IPS-18a (cell line): ENCODE results near the gene RASA4B.
"Not testable (repeated sequence)": the region's sequence is repeated elsewhere in the genome, so short reads cannot be mapped to it uniquely, and the experiment has no call there.

ENCODE experiments used
- H3K27ac ChIP-seq: one replicate; pipeline ENCODE4 v1.5.1; 2013; ENCODE audit warnings: low read length
- H3K27me3 ChIP-seq: one replicate; pipeline ENCODE4 v1.6.1; 2013; ENCODE audit warnings: mild to moderate bottlenecking, low read length; ENCODE audit not compliant: control insufficient read depth, insufficient read depth
- H3K36me3 ChIP-seq: one replicate; pipeline ENCODE4 v1.6.1; 2013; ENCODE audit warnings: low read depth, low read length; ENCODE audit not compliant: control insufficient read depth
- H3K4me1 ChIP-seq: one replicate; pipeline ENCODE4 v1.6.1; 2013; ENCODE audit warnings: low read depth, low read length; ENCODE audit not compliant: control insufficient read depth
- H3K4me3 ChIP-seq: one replicate; pipeline ENCODE4 v1.5.1; 2013; ENCODE audit warnings: low read length
- H3K9ac ChIP-seq: one replicate; pipeline ENCODE4 v1.6.1; 2013; ENCODE audit warnings: mild to moderate bottlenecking, low read length, moderate library complexity
- H3K9me3 ChIP-seq: one replicate; pipeline ENCODE4 v1.6.1; 2013; ENCODE audit warnings: low read depth, low read length; ENCODE audit not compliant: control insufficient read depth

Gene RASA4B

DNA sequence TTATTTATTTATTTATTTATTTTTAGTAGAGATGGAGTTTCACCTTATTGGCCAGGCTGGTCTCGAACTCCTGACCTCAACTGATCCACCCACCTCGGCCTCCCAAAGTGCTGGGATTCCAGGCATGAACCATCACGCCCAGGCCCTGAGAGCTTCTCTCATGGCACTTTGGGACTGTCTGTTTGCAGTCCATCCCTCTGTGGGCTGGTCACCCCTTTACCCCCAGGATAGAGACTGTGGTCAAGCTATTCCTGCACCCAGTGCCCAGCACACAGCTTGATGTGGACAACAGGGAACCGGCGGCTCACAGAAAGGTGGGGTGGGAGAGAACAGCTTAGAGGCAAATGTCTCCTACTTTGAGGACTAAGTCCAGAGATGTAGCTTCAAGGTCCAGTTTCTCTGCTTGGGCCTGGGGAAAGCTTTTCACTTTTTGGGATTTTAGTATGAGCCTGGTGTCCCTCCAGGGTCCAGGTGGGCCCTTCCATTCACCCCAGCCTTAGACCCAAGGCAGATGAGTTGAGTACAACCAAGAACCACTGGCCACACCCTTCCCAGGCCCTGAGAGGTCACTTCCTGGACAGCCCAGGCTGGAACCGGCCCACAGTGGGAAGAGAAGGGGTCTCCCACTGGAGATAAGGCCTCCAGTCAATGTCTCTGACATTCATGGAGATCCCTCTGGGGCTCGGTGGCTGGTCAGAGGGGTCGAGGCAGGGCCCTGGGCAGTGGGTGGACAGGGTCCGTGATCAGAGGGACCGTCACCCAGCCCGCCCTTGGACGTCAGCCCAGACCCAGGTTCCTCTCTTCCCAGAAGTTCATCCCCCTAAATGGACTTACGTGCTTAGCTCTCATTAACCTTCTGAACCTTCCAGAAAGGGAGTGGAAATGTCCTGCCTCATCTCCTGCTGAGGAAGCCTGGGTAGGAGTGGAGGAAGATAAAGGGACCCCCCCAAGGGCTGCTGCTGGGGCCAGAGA, 10.5 kb upstream of the RASA4B start:
- H3K9me3 ChIP-seq, H3K36me3 ChIP-seq, H3K4me3 ChIP-seq, H3K27ac ChIP-seq, H3K4me1 ChIP-seq, H3K27me3 ChIP-seq, H3K9ac ChIP-seq: not testable (repeated sequence)

DNA sequence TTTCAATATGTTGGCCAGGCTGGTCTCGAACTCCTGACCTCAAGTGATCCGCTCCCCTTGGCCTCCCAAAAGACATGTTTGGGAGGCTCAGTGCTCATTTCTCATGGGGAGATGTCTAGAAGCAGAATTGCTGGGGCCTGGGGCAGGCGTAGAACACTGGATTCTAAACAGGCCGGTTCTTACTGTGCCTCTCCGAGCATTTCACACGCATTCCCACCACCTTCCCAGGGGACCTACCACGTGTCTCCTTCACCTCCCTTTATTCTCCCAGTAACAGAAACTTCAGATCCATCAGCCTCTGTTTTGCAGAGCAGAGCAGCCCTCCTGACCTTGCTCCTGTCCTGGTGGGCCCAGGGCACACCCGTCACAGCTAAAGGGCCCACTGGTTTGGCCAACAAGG, 9.6 kb upstream of the RASA4B start:
- H3K9me3 ChIP-seq, H3K4me1 ChIP-seq, H3K27ac ChIP-seq, H3K36me3 ChIP-seq, H3K9ac ChIP-seq, H3K4me3 ChIP-seq, H3K27me3 ChIP-seq: not testable (repeated sequence)

DNA sequence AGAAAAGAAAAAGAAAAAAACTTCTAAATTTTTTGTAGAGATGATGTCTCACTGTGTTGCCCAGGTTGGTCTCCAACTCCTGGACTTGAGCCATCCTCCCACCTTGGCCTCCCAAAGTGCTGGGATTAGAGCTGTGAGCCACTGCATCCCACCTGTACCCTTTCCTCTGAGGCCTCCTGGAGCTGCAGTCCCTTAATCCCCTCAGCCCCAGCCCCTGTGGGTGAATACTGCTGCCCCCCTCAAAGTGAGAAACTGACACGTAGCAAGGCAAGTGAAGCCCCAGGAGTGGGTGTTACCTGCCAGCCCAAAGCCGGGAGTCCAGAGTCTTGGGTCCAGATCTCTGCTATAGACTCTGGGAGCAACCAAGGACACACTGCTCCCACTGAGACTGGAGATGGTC, 7.2 kb upstream of the RASA4B start:
- H3K4me3 ChIP-seq, H3K27ac ChIP-seq, H3K27me3 ChIP-seq, H3K36me3 ChIP-seq, H3K4me1 ChIP-seq, H3K9me3 ChIP-seq, H3K9ac ChIP-seq: not testable (repeated sequence)

DNA sequence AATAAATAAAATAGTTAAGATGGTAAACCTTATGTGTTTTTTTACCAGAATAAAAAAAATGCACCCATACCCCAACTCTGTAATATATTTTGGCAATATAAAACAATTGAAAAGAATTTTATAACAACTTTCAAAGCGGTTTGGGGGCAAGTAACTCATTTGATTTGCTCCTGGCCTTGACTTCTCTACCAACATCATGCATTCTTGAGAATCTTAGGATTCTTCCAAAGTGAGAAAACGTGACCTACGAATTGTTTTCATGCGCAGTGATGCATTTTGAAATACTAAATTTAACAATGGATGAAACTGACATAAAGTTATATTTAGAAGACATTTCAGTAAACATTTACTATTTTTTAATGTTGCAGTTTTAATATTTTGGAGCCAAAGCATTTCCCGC, 3.2 kb upstream of the RASA4B start:
- H3K27ac ChIP-seq, H3K4me1 ChIP-seq, H3K27me3 ChIP-seq, H3K36me3 ChIP-seq, H3K9ac ChIP-seq, H3K9me3 ChIP-seq, H3K4me3 ChIP-seq: not testable (repeated sequence)

DNA sequence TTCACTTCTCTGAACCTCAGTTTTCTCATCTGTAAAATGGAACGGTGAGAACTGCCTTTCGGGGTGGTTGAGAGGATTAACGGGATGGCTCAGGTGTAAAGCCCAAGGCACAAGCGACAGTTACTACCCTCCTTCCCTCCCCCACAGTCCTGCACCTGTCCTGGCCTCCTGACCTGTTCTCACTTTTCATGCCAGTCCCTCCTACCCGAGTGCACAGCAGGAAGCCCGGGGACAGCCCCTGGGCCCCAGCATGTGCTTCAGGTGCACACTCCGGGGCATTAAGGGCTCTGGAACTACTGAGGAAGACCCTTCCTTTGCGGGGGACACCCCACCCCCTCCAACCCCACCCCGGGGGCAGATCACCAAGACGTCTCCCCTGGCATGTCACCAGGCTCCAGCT, 626 bp downstream of the RASA4B start:
- not testable (repeated sequence) for H3K27me3 ChIP-seq, H3K4me1 ChIP-seq

DNA sequence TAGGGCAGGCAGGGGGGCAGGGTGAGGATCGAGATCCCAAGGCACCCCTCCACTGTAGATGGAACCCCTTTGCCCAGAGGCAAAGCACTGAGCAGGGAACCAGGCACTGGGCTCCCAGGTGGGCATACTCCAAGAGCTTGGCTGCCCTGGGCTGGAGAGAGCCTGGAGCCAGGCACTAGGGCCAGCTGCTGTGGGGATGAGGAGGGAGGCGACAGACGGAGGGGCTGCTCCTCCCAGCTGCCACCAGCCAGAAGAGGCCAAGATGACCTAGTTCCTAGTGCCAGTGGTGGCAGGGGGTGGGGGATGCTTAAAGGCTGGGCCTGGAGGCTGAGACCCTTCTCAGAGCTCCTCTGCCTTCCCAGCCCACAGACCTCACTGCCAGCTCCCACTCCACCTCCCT, 1.7 kb downstream of the RASA4B start:
- not testable (repeated sequence) for H3K27me3 ChIP-seq, H3K9ac ChIP-seq, H3K27ac ChIP-seq, H3K9me3 ChIP-seq, H3K36me3 ChIP-seq, H3K4me3 ChIP-seq, H3K4me1 ChIP-seq

More for the DNA sequence above, 626 bp downstream of the RASA4B start:
- H3K36me3 ChIP-seq, H3K9ac ChIP-seq, H3K9me3 ChIP-seq, H3K4me3 ChIP-seq, H3K27ac ChIP-seq: not testable (repeated sequence)

DNA sequence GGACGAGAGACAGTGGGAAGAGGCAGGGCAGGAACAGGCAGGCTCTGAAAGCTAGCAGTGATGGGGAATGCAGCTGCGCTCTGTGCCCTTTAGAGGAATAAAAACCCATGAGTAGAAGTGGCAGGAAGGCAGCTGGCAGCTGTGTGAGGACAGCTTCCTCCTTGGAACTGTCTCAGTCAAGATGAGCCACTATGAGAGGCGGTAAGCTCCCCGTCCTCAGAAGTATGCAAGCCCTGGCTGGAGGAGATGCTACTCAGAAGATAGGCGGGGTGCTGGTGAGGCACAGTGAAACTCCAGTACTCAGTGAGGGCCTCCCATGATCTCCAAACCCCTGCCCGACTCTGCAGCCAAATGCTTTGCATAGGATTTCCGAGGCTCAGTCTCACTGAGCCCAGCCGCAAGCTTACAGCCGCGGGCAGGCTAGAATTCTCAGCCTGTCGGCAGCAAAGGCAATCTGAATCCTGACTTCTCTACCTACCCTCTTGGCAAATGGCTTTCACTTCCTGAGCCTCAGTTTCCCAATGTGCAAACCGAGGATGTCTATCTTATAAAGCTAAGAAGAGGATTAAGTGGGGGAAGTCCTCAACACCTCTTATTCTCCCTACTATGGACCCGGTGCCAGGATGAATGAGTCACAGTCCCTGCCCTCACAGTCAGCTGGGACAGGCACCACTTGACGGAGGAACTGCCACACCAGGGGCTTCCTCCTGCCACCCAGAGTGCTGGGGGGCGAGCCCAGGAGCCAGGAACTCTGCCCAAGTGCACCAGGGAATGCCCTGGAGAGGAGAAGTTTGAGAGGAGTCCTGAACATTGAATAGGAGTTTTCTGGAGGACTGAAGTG, 2.5 kb downstream of the RASA4B start:
- not testable (repeated sequence) for H3K9me3 ChIP-seq, H3K36me3 ChIP-seq, H3K4me1 ChIP-seq, H3K27ac ChIP-seq, H3K9ac ChIP-seq, H3K27me3 ChIP-seq, H3K4me3 ChIP-seq

DNA sequence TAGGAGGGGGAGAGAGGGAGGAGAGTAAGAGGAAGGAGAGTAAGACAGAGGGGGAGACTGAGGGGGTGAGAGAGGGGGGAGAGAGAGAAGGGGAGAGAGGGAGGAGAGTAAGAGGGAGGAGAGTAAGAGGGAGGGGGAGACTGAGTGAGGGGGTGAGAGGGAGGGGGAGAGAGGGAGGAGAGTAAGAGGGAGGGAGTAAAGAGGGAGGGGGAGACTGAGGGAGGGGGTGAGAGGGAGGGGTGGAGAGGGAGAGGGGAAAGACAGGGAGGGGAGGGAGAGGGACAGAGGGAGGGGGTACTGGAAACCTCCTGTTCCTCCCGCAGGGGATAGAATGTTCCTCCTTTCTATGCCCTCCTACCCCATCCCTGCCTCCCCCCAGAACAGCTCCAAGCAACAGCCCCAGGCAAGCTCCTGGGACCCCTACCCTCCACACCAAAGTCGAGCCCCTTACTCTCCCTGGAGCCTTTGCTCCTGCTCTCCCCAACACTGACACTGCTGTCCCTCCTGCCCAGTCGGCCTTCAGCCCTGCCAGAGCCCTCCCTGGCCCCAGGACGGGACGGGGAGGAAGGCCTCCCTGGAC, 4.8 kb downstream of the RASA4B start:
- not testable (repeated sequence) for H3K27me3 ChIP-seq, H3K4me3 ChIP-seq, H3K4me1 ChIP-seq

DNA sequence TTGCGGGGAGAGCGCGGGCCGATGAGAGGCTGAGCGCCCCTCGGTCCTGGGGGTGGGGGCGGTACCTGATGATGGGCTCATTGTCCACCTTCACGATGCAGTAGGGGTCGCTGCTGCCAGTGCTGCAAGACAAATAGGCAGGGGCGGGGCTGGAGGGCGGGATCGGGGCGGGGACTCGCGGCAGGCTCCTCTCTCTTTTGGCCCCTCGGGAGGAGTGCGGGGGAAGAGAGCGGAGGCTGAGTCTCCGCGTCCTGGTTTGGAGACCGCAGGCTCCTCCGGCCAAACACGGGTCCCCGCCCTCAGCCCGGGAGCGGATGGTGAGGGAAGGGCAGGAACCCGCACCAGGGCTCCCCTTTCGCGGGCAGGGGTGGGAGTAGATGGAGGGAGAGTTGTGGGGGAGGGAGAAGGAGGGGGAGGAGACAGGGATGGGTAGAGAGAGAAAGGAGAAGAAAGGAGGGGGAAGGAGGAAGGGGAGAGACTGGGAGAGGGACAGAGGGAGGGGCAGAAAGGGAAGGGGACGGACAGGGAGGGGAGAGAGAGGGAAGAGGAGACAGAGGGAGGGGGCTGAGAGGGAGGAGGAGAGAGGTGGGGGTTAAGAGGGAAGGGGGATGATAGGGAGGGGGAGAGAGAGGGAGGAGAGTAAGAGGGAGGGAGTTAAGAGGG, 5.6 kb downstream of the RASA4B start:
- not testable (repeated sequence) for H3K9me3 ChIP-seq, H3K4me1 ChIP-seq, H3K9ac ChIP-seq, H3K27ac ChIP-seq, H3K27me3 ChIP-seq, H3K4me3 ChIP-seq, H3K36me3 ChIP-seq

More for the DNA sequence above, 4.8 kb downstream of the RASA4B start:
- H3K9me3 ChIP-seq, H3K9ac ChIP-seq, H3K36me3 ChIP-seq, H3K27ac ChIP-seq: not testable (repeated sequence)

DNA sequence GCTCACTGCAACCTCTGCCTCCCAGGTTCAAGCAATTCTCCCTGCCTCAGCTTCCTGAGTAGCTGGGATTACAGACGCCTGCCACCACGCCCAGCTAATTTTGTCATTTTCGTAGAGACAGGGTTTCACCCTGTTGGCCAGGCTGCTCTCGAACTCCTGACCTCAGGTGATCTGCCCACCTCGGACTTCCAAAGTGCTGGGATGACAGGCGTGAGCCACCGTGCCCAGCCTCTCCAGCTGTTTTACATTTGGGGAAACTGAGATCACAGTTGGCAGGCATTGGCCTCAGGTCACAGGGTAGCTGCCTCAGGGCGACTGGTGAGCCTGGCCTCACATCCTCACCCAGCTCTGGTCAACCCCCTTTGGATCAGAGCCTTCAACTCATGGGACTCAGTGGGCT, 7.0 kb downstream of the RASA4B start:
- not testable (repeated sequence) for H3K9me3 ChIP-seq, H3K9ac ChIP-seq, H3K36me3 ChIP-seq, H3K4me1 ChIP-seq, H3K27ac ChIP-seq, H3K27me3 ChIP-seq, H3K4me3 ChIP-seq

DNA sequence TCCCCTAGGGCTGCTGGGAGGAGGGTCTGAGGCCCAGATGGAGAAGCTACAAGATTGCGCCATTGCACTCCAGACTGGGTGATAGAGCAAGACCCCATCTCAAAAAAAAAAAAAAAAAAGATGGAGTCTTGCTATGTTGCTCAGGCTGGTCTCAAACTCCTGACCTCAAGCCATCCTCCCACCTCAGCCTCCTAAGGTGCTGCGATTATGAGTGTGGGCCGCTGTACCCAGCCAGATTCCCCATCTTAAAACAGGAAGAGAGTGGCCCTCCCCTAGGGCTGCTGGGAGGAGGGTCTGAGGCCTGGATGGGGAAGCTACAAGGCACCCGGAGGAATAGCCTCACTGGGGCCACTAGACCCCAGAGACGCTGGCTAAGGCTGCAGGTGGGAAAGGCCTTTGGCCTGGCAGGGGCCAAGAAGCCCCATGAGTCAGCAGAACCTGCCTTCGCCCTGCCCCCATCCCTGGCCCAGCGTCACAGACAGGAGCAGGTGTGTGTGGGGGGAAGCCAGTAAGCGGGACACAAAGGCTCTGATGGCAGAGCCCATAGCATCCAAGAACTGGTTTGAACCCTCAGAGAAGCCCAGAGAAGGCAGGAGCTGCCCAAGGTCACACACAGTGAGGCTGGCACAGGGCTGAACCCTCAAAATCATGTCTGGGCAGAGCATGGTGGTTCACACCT, 10.0 kb downstream of the RASA4B start:
- not testable (repeated sequence) for H3K27me3 ChIP-seq, H3K9ac ChIP-seq, H3K27ac ChIP-seq, H3K36me3 ChIP-seq, H3K4me3 ChIP-seq, H3K9me3 ChIP-seq, H3K4me1 ChIP-seq
